GM23338 (cell line): Measurements from ENCODE around the gene GPC6. TPM values are rescaled to one million over a fixed set of nuclear protein-coding genes. Genes with fewer than 3 reads are reported as not detected.
A peak's percentile ranks its signal among the peaks of the same experiment; 100 is the strongest.

ENCODE experiments used
- ATAC-seq: fragments of 200-7000 bp; cut with Tn5 transposase; 3 replicates; pipeline ENCODE4 v1.9.1; 2020
- DNase-seq: peaks from one replicate; pipeline ENCODE4 v3.0.0-alpha.2; 2015; ENCODE audit warnings: low spot score
- H2AFZ ChIP-seq: fragments of 200-600 bp; sonication (generic); 2 replicates; pipeline ENCODE4 v1.8.0; 2016; ENCODE audit warnings: antibody characterized with exemption, mild to moderate bottlenecking, moderate library complexity
- H3F3A ChIP-seq: fragments of 200-600 bp; sonication (generic); replicated peaks from 2 replicates; pipeline ENCODE4 v1.8.0; 2017; ENCODE audit warnings: antibody characterized with exemption, mixed run types, low read depth
- H3K27ac ChIP-seq: fragments of 200-600 bp; sonication (generic); 2 replicates; pipeline ENCODE4 v1.6.1; 2016; ENCODE audit warnings: low read depth
- H3K27me3 ChIP-seq: fragments of 200-600 bp; sonication (generic); 2 replicates; pipeline ENCODE4 v1.8.0; 2016; ENCODE audit warnings: mild to moderate bottlenecking, mixed run types, moderate library complexity; ENCODE audit not compliant: insufficient read depth
- H3K36me3 ChIP-seq: fragments of 200-600 bp; sonication (generic); 2 replicates; pipeline ENCODE4 v1.8.0; 2016; ENCODE audit warnings: mild to moderate bottlenecking; ENCODE audit not compliant: insufficient read depth
- H3K4me1 ChIP-seq: fragments of 200-600 bp; sonication (generic); 2 replicates; pipeline ENCODE4 v1.8.0; 2016; ENCODE audit warnings: mild to moderate bottlenecking, moderate library complexity; ENCODE audit not compliant: insufficient read depth
- H3K4me2 ChIP-seq: fragments of 200-600 bp; sonication (generic); 2 replicates; pipeline ENCODE4 v1.7.1; 2017; ENCODE audit warnings: mixed run types
- H3K4me3 ChIP-seq: fragments of 200-600 bp; sonication (generic); 2 replicates; pipeline ENCODE4 v1.6.1; 2016; ENCODE audit warnings: mixed run types
- H3K79me2 ChIP-seq: fragments of 200-600 bp; sonication (generic); replicated peaks from 2 replicates; pipeline ENCODE4 v1.8.0; 2017; ENCODE audit warnings: mild to moderate bottlenecking; ENCODE audit not compliant: insufficient read depth
- H3K9me2 ChIP-seq: fragments of 200-600 bp; sonication (generic); 2 replicates; pipeline ENCODE4 v1.8.0; 2017; ENCODE audit not compliant: insufficient read depth
- H4K20me1 ChIP-seq: fragments of 200-600 bp; sonication (generic); replicated peaks from 2 replicates; pipeline ENCODE4 v1.8.0; 2017; ENCODE audit warnings: mild to moderate bottlenecking; ENCODE audit not compliant: insufficient read depth
- H3K27ac Mint-ChIP-seq: 2 replicates; pipeline ENCODE4 v1.8.0; 2020; ENCODE audit warnings: inconsistent platforms, mild to moderate bottlenecking, moderate library complexity, mixed read lengths
- H3K27me3 Mint-ChIP-seq: 3 replicates; pipeline ENCODE4 v1.8.0; 2022; ENCODE audit warnings: low read depth, mild to moderate bottlenecking, moderate library complexity, mixed read lengths, inconsistent platforms; ENCODE audit not compliant: insufficient read depth, poor library complexity
- H3K36me3 Mint-ChIP-seq: 3 replicates; pipeline ENCODE4 v1.8.0; 2021; ENCODE audit warnings: low read depth, mild to moderate bottlenecking, inconsistent platforms, moderate library complexity, mixed read lengths
- H3K4me1 Mint-ChIP-seq: 3 replicates; pipeline ENCODE4 v1.8.0; 2020; ENCODE audit warnings: mild to moderate bottlenecking, inconsistent platforms, mixed read lengths
- H3K4me3 Mint-ChIP-seq: 3 replicates; pipeline ENCODE4 v1.8.0; 2021; ENCODE audit warnings: moderate library complexity, mild to moderate bottlenecking, inconsistent platforms, mixed read lengths
- H3K9me3 Mint-ChIP-seq: 3 replicates; pipeline ENCODE4 v1.8.0; 2020; ENCODE audit warnings: moderate library complexity, mild to moderate bottlenecking, inconsistent platforms, mixed read lengths
- CREB1 ChIP-seq: fragments of 250-450 bp; sonication (Bioruptor Pico); IDR thresholded peaks from 2 replicates; pipeline ENCODE4 v1.5.0; 2020; ENCODE audit warnings: low read depth, mild to moderate bottlenecking, moderate library complexity
- EZH2 ChIP-seq: fragments of 200-600 bp; sonication (generic); IDR thresholded peaks from one replicate; pipeline ENCODE4 v1.8.0; 2017; ENCODE audit warnings: antibody characterized with exemption, mild to moderate bottlenecking, low read depth; ENCODE audit not compliant: unreplicated experiment
- EZH2phosphoT487 ChIP-seq: fragments of 200-600 bp; sonication (generic); IDR thresholded peaks from one replicate; pipeline ENCODE4 v1.8.1; 2018; ENCODE audit warnings: antibody characterized with exemption; ENCODE audit not compliant: unreplicated experiment
- JUNB ChIP-seq: IDR thresholded peaks from one replicate; pipeline ENCODE4 v1.6.1; 2016; ENCODE audit warnings: antibody characterized with exemption; ENCODE audit not compliant: unreplicated experiment
- POLR2AphosphoS5 ChIP-seq: IDR thresholded peaks from 2 replicates; pipeline ENCODE4 v1.6.1; 2016; ENCODE audit warnings: antibody characterized with exemption, low read depth
- STAT1 ChIP-seq: IDR thresholded peaks from one replicate; pipeline ENCODE4 v1.6.1; 2016; ENCODE audit warnings: antibody characterized with exemption; ENCODE audit not compliant: unreplicated experiment
- ZNF114 ChIP-seq: fragments of 250-450 bp; sonication (Bioruptor Pico); IDR thresholded peaks from 2 replicates; pipeline ENCODE4 v1.5.0; 2020; ENCODE audit warnings: mild to moderate bottlenecking, moderate library complexity
- polyA plus RNA-seq: library from polyadenylated mRNA; unstranded; fragments of >200 nt; fragmentation: Nextera tagmentation; extraction: Ambion mirVana; gene quantifications from 2 replicates; pipeline ENCODE4 v1.2.1, GENCODE V29; 2016
- total RNA-seq: library from RNA; depleted of rRNA; stranded (reverse); fragments of >200 nt; shearing (Covaris generic); gene quantifications from 2 replicates; pipeline ENCODE4 v1.2.3, GENCODE V29; 2014
- TF ChIP-seq, protein P1 (sequence below): IDR thresholded peaks from 2 replicates; pipeline ENCODE4 v1.6.1; 2016; ENCODE audit warnings: antibody characterized with exemption
- TF ChIP-seq, protein P2 (sequence below): fragments of 250-450 bp; sonication (Bioruptor Pico); IDR thresholded peaks from 2 replicates; pipeline ENCODE4 v1.5.0; 2020; ENCODE audit warnings: mild to moderate bottlenecking, moderate library complexity
- TF ChIP-seq, protein P3 (sequence below), 2 experiments: fragments of 200-600 bp in 1 of 2; sonication (generic) in 1 of 2; conservative IDR thresholded peaks; 2 replicates each; pipeline versions ENCODE4 v1.5.1 to v1.6.1; 2016 to 2017; ENCODE audit warnings: antibody characterized with exemption in 2 of 2, low read depth in 2 of 2, mild to moderate bottlenecking in 2 of 2, moderate library complexity in 1 of 2

The GPC6 gene
- total and polyA plus RNA-seq, 2 experiments from 2014 or later: 6.4 to 28.6 TPM

- no peak for DNase-seq
- H3K27ac Mint-ChIP-seq: no peak overlapping the region
These were observed 473.5 kb downstream of the GPC6 start for GRCh38 chr13:93700115-93700514.

GRCh38 chr13:93708308-93709075 is 481.9 kb downstream of the GPC6 start:
- DNase-seq (no peak), ATAC-seq (no peak)
- H2AFZ ChIP-seq: no peak overlapping the region
- TF ChIP-seq, protein P1, sequence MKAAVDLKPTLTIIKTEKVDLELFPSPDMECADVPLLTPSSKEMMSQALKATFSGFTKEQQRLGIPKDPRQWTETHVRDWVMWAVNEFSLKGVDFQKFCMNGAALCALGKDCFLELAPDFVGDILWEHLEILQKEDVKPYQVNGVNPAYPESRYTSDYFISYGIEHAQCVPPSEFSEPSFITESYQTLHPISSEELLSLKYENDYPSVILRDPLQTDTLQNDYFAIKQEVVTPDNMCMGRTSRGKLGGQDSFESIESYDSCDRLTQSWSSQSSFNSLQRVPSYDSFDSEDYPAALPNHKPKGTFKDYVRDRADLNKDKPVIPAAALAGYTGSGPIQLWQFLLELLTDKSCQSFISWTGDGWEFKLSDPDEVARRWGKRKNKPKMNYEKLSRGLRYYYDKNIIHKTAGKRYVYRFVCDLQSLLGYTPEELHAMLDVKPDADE: no peak
- TF ChIP-seq POLR2AphosphoS5 (no peak), JUNB (no peak), EZH2phosphoT487 (no peak), EZH2 (no peak), CREB1 (no peak), STAT1 (no peak)
- TF ChIP-seq, protein P2, sequence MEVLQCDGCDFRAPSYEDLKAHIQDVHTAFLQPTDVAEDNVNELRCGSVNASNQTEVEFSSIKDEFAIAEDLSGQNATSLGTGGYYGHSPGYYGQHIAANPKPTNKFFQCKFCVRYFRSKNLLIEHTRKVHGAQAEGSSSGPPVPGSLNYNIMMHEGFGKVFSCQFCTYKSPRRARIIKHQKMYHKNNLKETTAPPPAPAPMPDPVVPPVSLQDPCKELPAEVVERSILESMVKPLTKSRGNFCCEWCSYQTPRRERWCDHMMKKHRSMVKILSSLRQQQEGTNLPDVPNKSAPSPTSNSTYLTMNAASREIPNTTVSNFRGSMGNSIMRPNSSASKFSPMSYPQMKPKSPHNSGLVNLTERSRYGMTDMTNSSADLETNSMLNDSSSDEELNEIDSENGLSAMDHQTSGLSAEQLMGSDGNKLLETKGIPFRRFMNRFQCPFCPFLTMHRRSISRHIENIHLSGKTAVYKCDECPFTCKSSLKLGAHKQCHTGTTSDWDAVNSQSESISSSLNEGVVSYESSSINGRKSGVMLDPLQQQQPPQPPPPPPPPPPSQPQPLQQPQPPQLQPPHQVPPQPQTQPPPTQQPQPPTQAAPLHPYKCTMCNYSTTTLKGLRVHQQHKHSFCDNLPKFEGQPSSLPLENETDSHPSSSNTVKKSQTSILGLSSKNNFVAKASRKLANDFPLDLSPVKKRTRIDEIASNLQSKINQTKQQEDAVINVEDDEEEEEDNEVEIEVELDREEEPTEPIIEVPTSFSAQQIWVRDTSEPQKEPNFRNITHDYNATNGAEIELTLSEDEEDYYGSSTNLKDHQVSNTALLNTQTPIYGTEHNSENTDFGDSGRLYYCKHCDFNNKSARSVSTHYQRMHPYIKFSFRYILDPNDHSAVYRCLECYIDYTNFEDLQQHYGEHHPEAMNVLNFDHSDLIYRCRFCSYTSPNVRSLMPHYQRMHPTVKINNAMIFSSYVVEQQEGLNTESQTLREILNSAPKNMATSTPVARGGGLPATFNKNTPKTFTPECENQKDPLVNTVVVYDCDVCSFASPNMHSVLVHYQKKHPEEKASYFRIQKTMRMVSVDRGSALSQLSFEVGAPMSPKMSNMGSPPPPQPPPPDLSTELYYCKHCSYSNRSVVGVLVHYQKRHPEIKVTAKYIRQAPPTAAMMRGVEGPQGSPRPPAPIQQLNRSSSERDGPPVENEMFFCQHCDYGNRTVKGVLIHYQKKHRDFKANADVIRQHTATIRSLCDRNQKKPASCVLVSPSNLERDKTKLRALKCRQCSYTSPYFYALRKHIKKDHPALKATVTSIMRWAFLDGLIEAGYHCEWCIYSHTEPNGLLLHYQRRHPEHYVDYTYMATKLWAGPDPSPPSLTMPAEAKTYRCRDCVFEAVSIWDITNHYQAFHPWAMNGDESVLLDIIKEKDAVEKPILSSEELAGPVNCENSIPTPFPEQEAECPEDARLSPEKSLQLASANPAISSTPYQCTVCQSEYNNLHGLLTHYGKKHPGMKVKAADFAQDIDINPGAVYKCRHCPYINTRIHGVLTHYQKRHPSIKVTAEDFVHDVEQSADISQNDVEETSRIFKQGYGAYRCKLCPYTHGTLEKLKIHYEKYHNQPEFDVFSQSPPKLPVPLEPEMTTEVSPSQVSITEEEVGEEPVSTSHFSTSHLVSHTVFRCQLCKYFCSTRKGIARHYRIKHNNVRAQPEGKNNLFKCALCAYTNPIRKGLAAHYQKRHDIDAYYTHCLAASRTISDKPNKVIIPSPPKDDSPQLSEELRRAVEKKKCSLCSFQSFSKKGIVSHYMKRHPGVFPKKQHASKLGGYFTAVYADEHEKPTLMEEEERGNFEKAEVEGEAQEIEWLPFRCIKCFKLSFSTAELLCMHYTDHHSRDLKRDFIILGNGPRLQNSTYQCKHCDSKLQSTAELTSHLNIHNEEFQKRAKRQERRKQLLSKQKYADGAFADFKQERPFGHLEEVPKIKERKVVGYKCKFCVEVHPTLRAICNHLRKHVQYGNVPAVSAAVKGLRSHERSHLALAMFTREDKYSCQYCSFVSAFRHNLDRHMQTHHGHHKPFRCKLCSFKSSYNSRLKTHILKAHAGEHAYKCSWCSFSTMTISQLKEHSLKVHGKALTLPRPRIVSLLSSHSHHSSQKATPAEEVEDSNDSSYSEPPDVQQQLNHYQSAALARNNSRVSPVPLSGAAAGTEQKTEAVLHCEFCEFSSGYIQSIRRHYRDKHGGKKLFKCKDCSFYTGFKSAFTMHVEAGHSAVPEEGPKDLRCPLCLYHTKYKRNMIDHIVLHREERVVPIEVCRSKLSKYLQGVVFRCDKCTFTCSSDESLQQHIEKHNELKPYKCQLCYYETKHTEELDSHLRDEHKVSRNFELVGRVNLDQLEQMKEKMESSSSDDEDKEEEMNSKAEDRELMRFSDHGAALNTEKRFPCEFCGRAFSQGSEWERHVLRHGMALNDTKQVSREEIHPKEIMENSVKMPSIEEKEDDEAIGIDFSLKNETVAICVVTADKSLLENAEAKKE (CRISPR knock-in tag): no peak
- TF ChIP-seq, protein P3, sequence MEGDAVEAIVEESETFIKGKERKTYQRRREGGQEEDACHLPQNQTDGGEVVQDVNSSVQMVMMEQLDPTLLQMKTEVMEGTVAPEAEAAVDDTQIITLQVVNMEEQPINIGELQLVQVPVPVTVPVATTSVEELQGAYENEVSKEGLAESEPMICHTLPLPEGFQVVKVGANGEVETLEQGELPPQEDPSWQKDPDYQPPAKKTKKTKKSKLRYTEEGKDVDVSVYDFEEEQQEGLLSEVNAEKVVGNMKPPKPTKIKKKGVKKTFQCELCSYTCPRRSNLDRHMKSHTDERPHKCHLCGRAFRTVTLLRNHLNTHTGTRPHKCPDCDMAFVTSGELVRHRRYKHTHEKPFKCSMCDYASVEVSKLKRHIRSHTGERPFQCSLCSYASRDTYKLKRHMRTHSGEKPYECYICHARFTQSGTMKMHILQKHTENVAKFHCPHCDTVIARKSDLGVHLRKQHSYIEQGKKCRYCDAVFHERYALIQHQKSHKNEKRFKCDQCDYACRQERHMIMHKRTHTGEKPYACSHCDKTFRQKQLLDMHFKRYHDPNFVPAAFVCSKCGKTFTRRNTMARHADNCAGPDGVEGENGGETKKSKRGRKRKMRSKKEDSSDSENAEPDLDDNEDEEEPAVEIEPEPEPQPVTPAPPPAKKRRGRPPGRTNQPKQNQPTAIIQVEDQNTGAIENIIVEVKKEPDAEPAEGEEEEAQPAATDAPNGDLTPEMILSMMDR (conservative IDR thresholded peaks at IDR 0.05; ENCODE audit: low read depth in 2 of 2): no peak

More at GRCh38 chr13:93700115-93700514, 473.5 kb downstream of the GPC6 start:
- ATAC-seq: peak; percentile 44
- peaks cover 20% of the 10 kb centered on the region; the same call in 2 of the 3 replicates for H3K36me3 Mint-ChIP-seq
- Histone ChIP-seq H3K9me2 (no peaks in the 10 kb centered on the region), H3K4me2 (no peak overlapping the region), H3K27me3 (no peaks in the 10 kb centered on the region), H3K79me2 (no peaks in the 10 kb centered on the region), H3K27ac (no peak overlapping the region), H3K4me3 (no peak overlapping the region), H4K20me1 (no peaks in the 10 kb centered on the region), H3F3A (no peaks in the 10 kb centered on the region), H3K36me3 (no peaks in the 10 kb centered on the region), H2AFZ (no peak overlapping the region), H3K4me1 (peaks cover 36% of the 10 kb centered on the region)
- no peaks in the 10 kb centered on the region for H3K27me3 Mint-ChIP-seq
- TF ChIP-seq CREB1: no peak
- TF ChIP-seq EZH2phosphoT487: no peak
- no peak for TF ChIP-seq ZNF114
- no peak overlapping the region for H3K4me3 Mint-ChIP-seq
- peaks cover 15% of the 10 kb centered on the region for H3K9me3 Mint-ChIP-seq
- H3K4me1 Mint-ChIP-seq: peaks cover 39% of the 10 kb centered on the region

More at GRCh38 chr13:93708308-93709075, 481.9 kb downstream of the GPC6 start:
- no peak overlapping the region for H3K4me3 Mint-ChIP-seq
- Histone ChIP-seq H3K27ac (no peak overlapping the region), H3K27me3 (no peaks in the 10 kb centered on the region), H3K36me3 (no peaks in the 10 kb centered on the region), H3K9me2 (no peaks in the 10 kb centered on the region), H3K79me2 (no peaks in the 10 kb centered on the region), H3K4me2 (no peak overlapping the region), H3K4me1 (peaks cover 7% of the 10 kb centered on the region), H4K20me1 (no peaks in the 10 kb centered on the region), H3F3A (no peaks in the 10 kb centered on the region), H3K4me3 (no peak overlapping the region)
- H3K27me3 Mint-ChIP-seq: no peaks in the 10 kb centered on the region
- H3K4me1 Mint-ChIP-seq: peaks cover 11% of the 10 kb centered on the region
- peaks cover under 1% of the 10 kb centered on the region; the same call in 1 of the 3 replicates for H3K9me3 Mint-ChIP-seq
- no peak overlapping the region for H3K27ac Mint-ChIP-seq
- no peaks in the 10 kb centered on the region; the same call in 2 of the 3 replicates for H3K36me3 Mint-ChIP-seq
